Smooth muscle cell (in vitro differentiated cells): ENCODE measurements around the gene JAKMIP2. TPM values are rescaled to one million over a fixed set of nuclear protein-coding genes. Genes with fewer than 3 reads are reported as not detected.

Source experiments
- DNase-seq: peaks from one replicate; lab custom pipeline; 2025; ENCODE audit not compliant: unreplicated experiment; lab: John Stamatoyannopoulos, UW
- H2AFZ ChIP-seq: fragments of 200-600 bp; sonication (generic); 2 replicates; pipeline ENCODE4 v1.6.0; 2016; ENCODE audit warnings: antibody characterized with exemption, low read depth, mild to moderate bottlenecking
- H3F3A ChIP-seq: fragments of 200-600 bp; sonication (generic); 2 replicates; pipeline ENCODE4 v1.6.0; 2017; ENCODE audit warnings: antibody characterized with exemption, low read depth
- H3K27ac ChIP-seq: fragments of 200-600 bp; sonication (generic); 2 replicates; pipeline ENCODE4 v1.5.1; 2016; ENCODE audit warnings: low read depth, mild to moderate bottlenecking
- H3K27me3 ChIP-seq: fragments of 200-600 bp; sonication (generic); 2 replicates; pipeline ENCODE4 v1.6.1; 2016; ENCODE audit warnings: low read depth, mild to moderate bottlenecking
- H3K36me3 ChIP-seq: fragments of 200-600 bp; sonication (generic); 2 replicates; pipeline ENCODE4 v1.5.1; 2016; ENCODE audit warnings: low read depth
- H3K4me1 ChIP-seq: fragments of 200-600 bp; sonication (generic); 2 replicates; pipeline ENCODE4 v1.5.1; 2016; ENCODE audit warnings: low read depth
- H3K4me2 ChIP-seq: fragments of 200-600 bp; sonication (generic); 2 replicates; pipeline ENCODE4 v1.6.0; 2016; ENCODE audit warnings: mild to moderate bottlenecking
- H3K4me3 ChIP-seq: fragments of 200-600 bp; sonication (generic); 2 replicates; pipeline ENCODE4 v1.5.1; 2016; ENCODE audit warnings: mild to moderate bottlenecking
- H3K79me2 ChIP-seq: fragments of 200-600 bp; sonication (generic); 2 replicates; pipeline ENCODE4 v1.6.0; 2016; ENCODE audit warnings: low read depth, mild to moderate bottlenecking
- H3K9ac ChIP-seq: fragments of 200-600 bp; sonication (generic); 2 replicates; pipeline ENCODE4 v1.6.0; 2016; ENCODE audit warnings: low read depth
- H3K9me3 ChIP-seq: fragments of 200-600 bp; sonication (generic); replicated peaks from 2 replicates; pipeline ENCODE4 v1.5.1; 2016; ENCODE audit warnings: low read depth
- H4K20me1 ChIP-seq: fragments of 200-600 bp; sonication (generic); 2 replicates; pipeline ENCODE4 v1.6.0; 2016; ENCODE audit warnings: low read depth
- CTCF ChIP-seq: fragments of 200-600 bp; sonication (generic); IDR thresholded peaks from 2 replicates; pipeline ENCODE4 v1.5.1; 2017; ENCODE audit warnings: borderline replicate concordance, mild to moderate bottlenecking, antibody characterized with exemption; ENCODE audit not compliant: insufficient read depth, poor library complexity, severe bottlenecking
- WGBS: methylation state at CpG from one replicate; pipeline ENCODE4 v1.1.7; 2016; ENCODE audit warnings: low lambda C conversion rate; 5-methylcytosine and 5-hydroxymethylcytosine counted together
- polyA plus RNA-seq: library from polyadenylated mRNA; unstranded; fragments of >200 nt; fragmentation: Nextera tagmentation; extraction: Ambion mirVana; gene quantifications from 2 replicates; pipeline ENCODE4 v1.2.1, GENCODE V29; 2016
- total RNA-seq: library from RNA; depleted of rRNA; stranded (reverse); fragments of >200 nt; gene quantifications from 2 replicates; pipeline ENCODE4 v1.2.3, GENCODE V29; 2014

The JAKMIP2 gene
- total and polyA plus RNA-seq, 2 experiments from 2014 or later: 2.9 to 7.6 TPM

GRCh38 chr5:147773139-147773538 lies 9.4 kb downstream of the JAKMIP2 start:
- Histone ChIP-seq H4K20me1 (no peaks in the 10 kb centered on the region), H3K27me3 (no peaks in the 10 kb centered on the region), H3K4me2 (no peak overlapping the region), H3K9ac (no peak overlapping the region), H3K27ac (no peak overlapping the region), H2AFZ (no peak overlapping the region), H3K79me2 (no peaks in the 10 kb centered on the region), H3K36me3 (no peaks in the 10 kb centered on the region), H3F3A (no peaks in the 10 kb centered on the region), H3K4me1 (no peaks in the 10 kb centered on the region), H3K9me3 (no peaks in the 10 kb centered on the region), H3K4me3 (no peak overlapping the region)
- no peak for TF ChIP-seq CTCF
- WGBS: 92% methylated on average over 6 of the region's 6 CpGs
- no peak for DNase-seq

GRCh38 chr5:147767048-147767447 lies 15.5 kb downstream of the JAKMIP2 start:
- H3K36me3 ChIP-seq: no peaks in the 10 kb centered on the region
- 97% methylated on average over 4 of the region's 4 CpGs for WGBS

GRCh38 chr5:147763791-147764525 lies 18.6 kb downstream of the JAKMIP2 start:
- no peaks in the 10 kb centered on the region for H3K36me3 ChIP-seq
- peak overlapping the region; percentile 6 for H3K27ac ChIP-seq
- no peak overlapping the region for H3K4me3 ChIP-seq
- no peak overlapping the region for H2AFZ ChIP-seq
- H3K27me3 ChIP-seq: no peaks in the 10 kb centered on the region
- TF ChIP-seq CTCF: no peak
- WGBS: 64% methylated on average over 4 of the region's 4 CpGs
- H3K4me1 ChIP-seq: no peaks in the 10 kb centered on the region
- H3K9me3 ChIP-seq: no peaks in the 10 kb centered on the region
- H3K9ac ChIP-seq: no peak overlapping the region
- DNase-seq: no peak
- H3F3A ChIP-seq: no peaks in the 10 kb centered on the region
- no peaks in the 10 kb centered on the region for H4K20me1 ChIP-seq
- H3K4me2 ChIP-seq: peak overlapping the region; percentile 43
- no peaks in the 10 kb centered on the region for H3K79me2 ChIP-seq

More at GRCh38 chr5:147767048-147767447, 15.5 kb downstream of the JAKMIP2 start:
- no peaks in the 10 kb centered on the region for H3K79me2 ChIP-seq
- H3K9me3 ChIP-seq: no peaks in the 10 kb centered on the region
- no peak for TF ChIP-seq CTCF
- no peak overlapping the region for H3K4me3 ChIP-seq
- no peak for DNase-seq
- H3K4me1 ChIP-seq: no peaks in the 10 kb centered on the region
- no peak overlapping the region for H3K9ac ChIP-seq
- H3F3A ChIP-seq: no peaks in the 10 kb centered on the region
- no peak overlapping the region for H3K27ac ChIP-seq
- H2AFZ ChIP-seq: no peak overlapping the region
- no peak overlapping the region for H3K4me2 ChIP-seq
- no peaks in the 10 kb centered on the region for H4K20me1 ChIP-seq
- H3K27me3 ChIP-seq: no peaks in the 10 kb centered on the region
